WTC11 (cell line): ENCODE results near the gene CYP2F1. TPM values are rescaled to one million over a fixed set of nuclear protein-coding genes. Genes with fewer than 3 reads are reported as not detected.
"Not testable (repeated sequence)": the region's sequence is repeated elsewhere in the genome, so short reads cannot be mapped to it uniquely, and the experiment has no call there.

ENCODE experiments used
- ATAC-seq: fragments of 200-7000 bp; cut with Tn5 transposase; 2 replicates; pipeline ENCODE4 v1.10.0; 2021; ENCODE audit warnings: mild to moderate bottlenecking, moderate library complexity
- CTCF ChIA-PET: fragments of 300-600 bp; sonication (Branson Sonifier 250); formaldehyde crosslinking; loops from one replicate; lab custom pipeline; 2021; ENCODE audit warnings: antibody characterized with exemption; lab: Charles Lee
- POLR2A ChIA-PET: fragments of 350-600 bp; sonication (Branson Sonifier 250); formaldehyde crosslinking; loops from one replicate; lab custom pipeline; 2021; ENCODE audit warnings: antibody characterized with exemption; lab: Charles Lee
- DNase-seq: peaks from one replicate; pipeline ENCODE4 v3.0.0; 2021; ENCODE audit warnings: low spot score
- H3K27ac Mint-ChIP-seq: 2 replicates; pipeline ENCODE4 v1.8.0; 2021; ENCODE audit warnings: mixed read lengths
- H3K27me3 Mint-ChIP-seq: 2 replicates; pipeline ENCODE4 v1.8.0; 2021; ENCODE audit warnings: low read depth, mild to moderate bottlenecking, moderate library complexity, mixed read lengths
- H3K36me3 Mint-ChIP-seq: 2 replicates; pipeline ENCODE4 v1.8.0; 2021; ENCODE audit warnings: mixed read lengths
- H3K4me1 Mint-ChIP-seq: 2 replicates; pipeline ENCODE4 v1.8.0; 2022; ENCODE audit warnings: mixed read lengths
- H3K4me3 Mint-ChIP-seq: 2 replicates; pipeline ENCODE4 v1.8.0; 2021; ENCODE audit warnings: mild to moderate bottlenecking, moderate library complexity, mixed read lengths
- H3K9me3 Mint-ChIP-seq: 2 replicates; pipeline ENCODE4 v1.8.0; 2021; ENCODE audit warnings: mixed read lengths
- CREB1 ChIP-seq: sonication (generic); formaldehyde crosslinking; IDR thresholded peaks from 2 replicates; pipeline ENCODE4 v1.8.0; 2023; ENCODE audit warnings: mild to moderate bottlenecking, missing genetic modification reagents
- CREM ChIP-seq: sonication (generic); formaldehyde crosslinking; IDR thresholded peaks from 2 replicates; pipeline ENCODE4 v1.8.1; 2022; ENCODE audit warnings: mild to moderate bottlenecking, missing genetic modification reagents, moderate library complexity
- EMX1 ChIP-seq: fragments of 250-450 bp; sonication (Bioruptor Pico); IDR thresholded peaks from 2 replicates; pipeline ENCODE4 v1.8.0; 2021; ENCODE audit warnings: mild to moderate bottlenecking
- ESRRA ChIP-seq: sonication (generic); formaldehyde crosslinking; IDR thresholded peaks from 2 replicates; pipeline ENCODE4 v1.8.1; 2022; ENCODE audit warnings: mild to moderate bottlenecking, missing genetic modification reagents, borderline replicate concordance
- GABPB1 ChIP-seq: sonication (generic); formaldehyde crosslinking; IDR thresholded peaks from 2 replicates; pipeline ENCODE4 v1.8.1; 2023; ENCODE audit warnings: mild to moderate bottlenecking, missing genetic modification reagents
- JAZF1 ChIP-seq: fragments of 250-450 bp; sonication (Bioruptor Pico); IDR thresholded peaks from 2 replicates; pipeline ENCODE4 v1.9.0; 2021; ENCODE audit warnings: moderate library complexity, mild to moderate bottlenecking, inconsistent platforms
- KAT7 ChIP-seq: sonication (generic); formaldehyde crosslinking; IDR thresholded peaks from 2 replicates; pipeline ENCODE4 v1.8.1; 2023; ENCODE audit warnings: missing genetic modification reagents, mild to moderate bottlenecking, borderline replicate concordance
- NR1H2 ChIP-seq: sonication (generic); formaldehyde crosslinking; IDR thresholded peaks from 2 replicates; pipeline ENCODE4 v1.9.0; 2021; ENCODE audit warnings: mild to moderate bottlenecking, moderate library complexity, missing genetic modification reagents
- PRRX2 ChIP-seq: fragments of 250-450 bp; sonication (Bioruptor Pico); IDR thresholded peaks from 2 replicates; pipeline ENCODE4 v1.8.0; 2021; ENCODE audit warnings: mild to moderate bottlenecking
- RELA ChIP-seq: sonication (generic); formaldehyde crosslinking; IDR thresholded peaks from 2 replicates; pipeline ENCODE4 v1.8.1; 2022; ENCODE audit warnings: missing genetic modification reagents, mild to moderate bottlenecking, borderline replicate concordance
- SP1 ChIP-seq: sonication (generic); formaldehyde crosslinking; conservative IDR thresholded peaks from 2 replicates; pipeline ENCODE4 v1.8.1; 2022; ENCODE audit warnings: missing genetic modification reagents
- TCF7 ChIP-seq: sonication (generic); formaldehyde crosslinking; IDR thresholded peaks from 2 replicates; pipeline ENCODE4 v1.8.0; 2022; ENCODE audit warnings: mild to moderate bottlenecking, low read depth, missing genetic modification reagents, moderate library complexity
- ZNF138 ChIP-seq: sonication (generic); formaldehyde crosslinking; conservative IDR thresholded peaks from 2 replicates; pipeline ENCODE4 v1.8.1; 2022; ENCODE audit warnings: mild to moderate bottlenecking, moderate library complexity, missing genetic modification reagents
- ZNF232 ChIP-seq: sonication (generic); formaldehyde crosslinking; IDR thresholded peaks from 2 replicates; pipeline ENCODE4 v1.8.0; 2022; ENCODE audit warnings: mild to moderate bottlenecking, missing genetic modification reagents
- total RNA-seq: library from RNA; stranded (reverse); gene quantifications from 3 replicates; pipeline ENCODE4 v1.2.3, GENCODE V29; 2021
- TF ChIP-seq, protein P1 (sequence below): sonication (generic); formaldehyde crosslinking; IDR thresholded peaks from 2 replicates; pipeline ENCODE4 v1.8.1; 2023; ENCODE audit warnings: mild to moderate bottlenecking, missing genetic modification reagents
- TF ChIP-seq, protein P2 (sequence below): sonication (generic); formaldehyde crosslinking; IDR thresholded peaks from 2 replicates; pipeline ENCODE4 v1.8.0; 2022; ENCODE audit warnings: missing genetic modification reagents
- TF ChIP-seq, protein P3 (sequence below): sonication (generic); formaldehyde crosslinking; IDR thresholded peaks from 2 replicates; pipeline ENCODE4 v1.8.0; 2022; ENCODE audit warnings: mild to moderate bottlenecking, missing genetic modification reagents
- TF ChIP-seq, protein P4 (sequence below): sonication (generic); formaldehyde crosslinking; IDR thresholded peaks from 2 replicates; pipeline ENCODE4 v1.8.0; 2023; ENCODE audit warnings: mild to moderate bottlenecking, missing genetic modification reagents
- TF ChIP-seq, protein P5 (sequence below): sonication (generic); formaldehyde crosslinking; IDR thresholded peaks from 2 replicates; pipeline ENCODE4 v1.8.0; 2022; ENCODE audit warnings: mild to moderate bottlenecking, missing genetic modification reagents
- TF ChIP-seq, protein P6 (sequence below): sonication (generic); formaldehyde crosslinking; IDR thresholded peaks from 2 replicates; pipeline ENCODE4 v1.8.1; 2023; ENCODE audit warnings: mild to moderate bottlenecking, missing genetic modification reagents

CYP2F1 gene
- total RNA-seq, 1 experiment from 2014 or later, result 0.24 TPM

DNA sequence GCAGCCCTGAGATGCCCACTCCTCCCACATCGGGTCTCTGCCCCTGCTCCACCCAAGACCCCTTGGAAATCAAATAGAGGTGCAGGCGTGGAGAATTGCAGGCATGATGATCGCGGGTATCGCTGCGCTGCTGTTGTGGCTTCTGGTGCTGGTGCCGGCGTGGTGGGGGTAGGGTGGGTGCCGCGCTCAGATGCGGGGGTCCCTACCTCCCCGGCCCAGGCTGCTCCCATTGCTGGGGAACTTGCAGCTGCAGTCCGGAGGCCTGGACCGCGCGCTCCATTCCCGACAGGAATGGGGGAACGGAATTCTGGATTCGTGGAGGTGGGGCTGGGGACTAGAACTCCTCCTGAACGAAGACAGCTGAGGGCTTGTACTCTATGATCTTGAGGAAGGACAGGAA lies 20.4 kb downstream of the CYP2F1 start (continued):
- TF ChIP-seq, protein P1, sequence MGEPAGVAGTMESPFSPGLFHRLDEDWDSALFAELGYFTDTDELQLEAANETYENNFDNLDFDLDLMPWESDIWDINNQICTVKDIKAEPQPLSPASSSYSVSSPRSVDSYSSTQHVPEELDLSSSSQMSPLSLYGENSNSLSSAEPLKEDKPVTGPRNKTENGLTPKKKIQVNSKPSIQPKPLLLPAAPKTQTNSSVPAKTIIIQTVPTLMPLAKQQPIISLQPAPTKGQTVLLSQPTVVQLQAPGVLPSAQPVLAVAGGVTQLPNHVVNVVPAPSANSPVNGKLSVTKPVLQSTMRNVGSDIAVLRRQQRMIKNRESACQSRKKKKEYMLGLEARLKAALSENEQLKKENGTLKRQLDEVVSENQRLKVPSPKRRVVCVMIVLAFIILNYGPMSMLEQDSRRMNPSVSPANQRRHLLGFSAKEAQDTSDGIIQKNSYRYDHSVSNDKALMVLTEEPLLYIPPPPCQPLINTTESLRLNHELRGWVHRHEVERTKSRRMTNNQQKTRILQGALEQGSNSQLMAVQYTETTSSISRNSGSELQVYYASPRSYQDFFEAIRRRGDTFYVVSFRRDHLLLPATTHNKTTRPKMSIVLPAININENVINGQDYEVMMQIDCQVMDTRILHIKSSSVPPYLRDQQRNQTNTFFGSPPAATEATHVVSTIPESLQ, result no peak

DNA sequence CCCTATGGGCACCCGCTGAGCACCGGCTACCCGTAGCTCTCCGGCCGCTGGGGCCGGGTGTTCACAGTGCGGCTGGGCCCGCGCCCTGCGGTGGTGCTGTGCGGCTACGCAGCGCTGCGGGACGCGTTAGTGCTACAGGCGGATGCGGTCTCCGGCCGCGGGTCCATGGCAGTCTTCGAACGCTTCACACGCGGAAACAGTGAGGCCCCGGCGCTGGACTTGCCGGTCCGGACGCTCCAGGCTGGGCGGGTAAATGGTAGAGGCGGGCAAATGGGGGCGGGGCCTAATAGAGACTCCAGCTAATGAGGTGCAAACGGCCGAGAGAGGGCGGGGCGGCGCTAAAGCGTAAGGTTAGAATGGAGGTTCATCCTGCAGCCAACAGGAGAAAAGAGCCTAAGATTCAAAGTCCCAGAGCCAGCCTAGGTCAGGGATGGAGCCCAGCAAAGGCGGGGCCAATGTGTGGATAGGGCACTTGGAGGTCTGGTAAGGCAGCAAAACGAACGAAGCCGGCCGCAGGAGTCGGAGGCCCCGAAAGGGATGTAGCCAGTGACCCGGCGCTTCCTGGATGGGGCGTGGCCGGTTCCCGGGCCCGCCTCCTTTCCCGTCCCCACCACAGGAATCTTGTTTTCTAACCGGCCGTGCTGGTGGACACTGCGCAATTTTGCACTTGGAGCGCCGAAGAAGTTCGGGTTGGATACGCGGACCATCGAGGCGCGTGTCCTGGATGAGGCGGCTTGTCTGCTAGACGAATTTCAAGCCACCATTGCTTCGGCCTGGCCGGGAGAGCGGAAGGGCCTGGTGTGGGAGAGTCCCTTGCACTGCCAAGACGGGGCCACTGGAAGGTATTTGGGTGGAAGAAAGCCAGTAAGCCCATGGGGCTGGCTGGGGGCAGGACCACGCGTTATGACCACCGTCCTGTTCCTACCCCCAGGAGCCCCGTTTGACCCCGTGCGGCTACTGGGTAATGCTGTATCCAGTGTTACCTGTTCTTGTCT lies 21.5 kb downstream of the CYP2F1 start:
- POLR2A ChIA-PET, H3K9me3 Mint-ChIP-seq, H3K36me3 Mint-ChIP-seq: not testable (repeated sequence)
- DNase-seq, result peak; percentile 80
- CTCF ChIA-PET, result interaction anchor here (0.6 to 0.7 kb wide), 2 partner anchors 9 to 501 kb away, joined by 3 read pairs; no protein-coding TSS in a partner anchor
- Mint-ChIP-seq H3K4me1 (peaks cover 19% of the 10 kb centered on the region), H3K4me3 (peak overlapping the region; percentile 85), H3K27ac (peak overlapping the region; percentile 94), H3K27me3 (peaks cover 33% of the 10 kb centered on the region)
- 0 out of 2 replicates have a peak, but pooled peaks have one; percentile 31 for TF ChIP-seq SP1 (CRISPR knock-in tag)
- TF ChIP-seq, protein P2, sequence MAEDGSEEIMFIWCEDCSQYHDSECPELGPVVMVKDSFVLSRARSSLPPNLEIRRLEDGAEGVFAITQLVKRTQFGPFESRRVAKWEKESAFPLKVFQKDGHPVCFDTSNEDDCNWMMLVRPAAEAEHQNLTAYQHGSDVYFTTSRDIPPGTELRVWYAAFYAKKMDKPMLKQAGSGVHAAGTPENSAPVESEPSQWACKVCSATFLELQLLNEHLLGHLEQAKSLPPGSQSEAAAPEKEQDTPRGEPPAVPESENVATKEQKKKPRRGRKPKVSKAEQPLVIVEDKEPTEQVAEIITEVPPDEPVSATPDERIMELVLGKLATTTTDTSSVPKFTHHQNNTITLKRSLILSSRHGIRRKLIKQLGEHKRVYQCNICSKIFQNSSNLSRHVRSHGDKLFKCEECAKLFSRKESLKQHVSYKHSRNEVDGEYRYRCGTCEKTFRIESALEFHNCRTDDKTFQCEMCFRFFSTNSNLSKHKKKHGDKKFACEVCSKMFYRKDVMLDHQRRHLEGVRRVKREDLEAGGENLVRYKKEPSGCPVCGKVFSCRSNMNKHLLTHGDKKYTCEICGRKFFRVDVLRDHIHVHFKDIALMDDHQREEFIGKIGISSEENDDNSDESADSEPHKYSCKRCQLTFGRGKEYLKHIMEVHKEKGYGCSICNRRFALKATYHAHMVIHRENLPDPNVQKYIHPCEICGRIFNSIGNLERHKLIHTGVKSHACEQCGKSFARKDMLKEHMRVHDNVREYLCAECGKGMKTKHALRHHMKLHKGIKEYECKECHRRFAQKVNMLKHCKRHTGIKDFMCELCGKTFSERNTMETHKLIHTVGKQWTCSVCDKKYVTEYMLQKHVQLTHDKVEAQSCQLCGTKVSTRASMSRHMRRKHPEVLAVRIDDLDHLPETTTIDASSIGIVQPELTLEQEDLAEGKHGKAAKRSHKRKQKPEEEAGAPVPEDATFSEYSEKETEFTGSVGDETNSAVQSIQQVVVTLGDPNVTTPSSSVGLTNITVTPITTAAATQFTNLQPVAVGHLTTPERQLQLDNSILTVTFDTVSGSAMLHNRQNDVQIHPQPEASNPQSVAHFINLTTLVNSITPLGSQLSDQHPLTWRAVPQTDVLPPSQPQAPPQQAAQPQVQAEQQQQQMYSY (CRISPR knock-in tag), result peak; percentile 34
- TF ChIP-seq, protein P3, sequence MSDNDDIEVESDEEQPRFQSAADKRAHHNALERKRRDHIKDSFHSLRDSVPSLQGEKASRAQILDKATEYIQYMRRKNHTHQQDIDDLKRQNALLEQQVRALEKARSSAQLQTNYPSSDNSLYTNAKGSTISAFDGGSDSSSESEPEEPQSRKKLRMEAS (CRISPR knock-in tag), result 0 out of 2 replicates have a peak, but pooled peaks have one; percentile 13
- ATAC-seq, result peak; percentile 94

DNA sequence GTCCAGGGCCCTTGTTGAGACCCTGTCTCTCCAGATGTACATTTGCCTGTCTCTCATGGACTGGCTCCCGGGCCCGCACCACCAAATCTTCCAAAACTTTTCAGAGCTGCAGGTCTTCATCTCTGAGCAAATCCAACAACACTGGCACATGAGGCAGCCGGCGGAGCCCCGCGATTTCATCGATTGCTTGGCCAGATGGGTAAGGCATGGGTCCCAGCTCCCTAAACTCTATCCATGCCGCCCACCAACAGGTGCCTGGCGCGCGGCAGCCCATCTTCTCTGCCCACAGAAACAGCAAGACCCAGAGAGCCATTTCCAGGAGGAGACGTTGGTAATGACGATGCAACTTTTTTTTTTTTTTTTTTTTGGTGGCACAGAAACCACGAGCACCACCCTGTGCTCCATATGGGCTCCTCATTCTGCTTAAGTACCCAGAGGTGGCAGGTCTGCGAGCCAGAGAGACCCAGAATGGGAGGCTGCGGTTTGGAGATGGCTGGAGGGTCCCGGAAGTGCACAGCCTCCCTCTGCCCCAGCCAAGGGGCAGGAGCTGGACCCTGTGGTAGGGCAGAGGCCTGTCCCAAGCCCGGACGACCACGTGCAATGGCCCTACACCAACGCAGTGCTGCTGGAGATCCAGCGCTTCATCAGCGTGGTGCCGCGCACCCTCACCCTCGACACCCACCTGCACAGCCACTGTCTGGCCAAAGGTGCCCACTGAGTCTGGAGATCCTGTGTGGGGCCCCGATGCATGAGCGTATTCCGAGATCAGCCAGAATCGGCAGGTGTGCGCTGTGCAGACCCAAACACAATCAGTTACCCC lies 22.6 kb downstream of the CYP2F1 start:
- CTCF ChIA-PET, result no interaction called here
- TF ChIP-seq GABPB1 (CRISPR knock-in tag), result no peak
- TF ChIP-seq, protein P4, sequence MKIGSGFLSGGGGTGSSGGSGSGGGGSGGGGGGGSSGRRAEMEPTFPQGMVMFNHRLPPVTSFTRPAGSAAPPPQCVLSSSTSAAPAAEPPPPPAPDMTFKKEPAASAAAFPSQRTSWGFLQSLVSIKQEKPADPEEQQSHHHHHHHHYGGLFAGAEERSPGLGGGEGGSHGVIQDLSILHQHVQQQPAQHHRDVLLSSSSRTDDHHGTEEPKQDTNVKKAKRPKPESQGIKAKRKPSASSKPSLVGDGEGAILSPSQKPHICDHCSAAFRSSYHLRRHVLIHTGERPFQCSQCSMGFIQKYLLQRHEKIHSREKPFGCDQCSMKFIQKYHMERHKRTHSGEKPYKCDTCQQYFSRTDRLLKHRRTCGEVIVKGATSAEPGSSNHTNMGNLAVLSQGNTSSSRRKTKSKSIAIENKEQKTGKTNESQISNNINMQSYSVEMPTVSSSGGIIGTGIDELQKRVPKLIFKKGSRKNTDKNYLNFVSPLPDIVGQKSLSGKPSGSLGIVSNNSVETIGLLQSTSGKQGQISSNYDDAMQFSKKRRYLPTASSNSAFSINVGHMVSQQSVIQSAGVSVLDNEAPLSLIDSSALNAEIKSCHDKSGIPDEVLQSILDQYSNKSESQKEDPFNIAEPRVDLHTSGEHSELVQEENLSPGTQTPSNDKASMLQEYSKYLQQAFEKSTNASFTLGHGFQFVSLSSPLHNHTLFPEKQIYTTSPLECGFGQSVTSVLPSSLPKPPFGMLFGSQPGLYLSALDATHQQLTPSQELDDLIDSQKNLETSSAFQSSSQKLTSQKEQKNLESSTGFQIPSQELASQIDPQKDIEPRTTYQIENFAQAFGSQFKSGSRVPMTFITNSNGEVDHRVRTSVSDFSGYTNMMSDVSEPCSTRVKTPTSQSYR, result no peak
- TF ChIP-seq EMX1, result no peak
- no peak for TF ChIP-seq RELA (CRISPR knock-in tag)
- TF ChIP-seq CREB1, result no peak
- no peak for TF ChIP-seq ZNF138 (CRISPR knock-in tag)
- no peak for TF ChIP-seq NR1H2 (CRISPR knock-in tag)
- no peak for TF ChIP-seq PRRX2 (CRISPR knock-in tag)
- TF ChIP-seq CREM, result no peak
- no peak for TF ChIP-seq TCF7
- TF ChIP-seq ZNF232, result no peak
- no peak for TF ChIP-seq ESRRA (CRISPR knock-in tag)
- TF ChIP-seq, protein P5, sequence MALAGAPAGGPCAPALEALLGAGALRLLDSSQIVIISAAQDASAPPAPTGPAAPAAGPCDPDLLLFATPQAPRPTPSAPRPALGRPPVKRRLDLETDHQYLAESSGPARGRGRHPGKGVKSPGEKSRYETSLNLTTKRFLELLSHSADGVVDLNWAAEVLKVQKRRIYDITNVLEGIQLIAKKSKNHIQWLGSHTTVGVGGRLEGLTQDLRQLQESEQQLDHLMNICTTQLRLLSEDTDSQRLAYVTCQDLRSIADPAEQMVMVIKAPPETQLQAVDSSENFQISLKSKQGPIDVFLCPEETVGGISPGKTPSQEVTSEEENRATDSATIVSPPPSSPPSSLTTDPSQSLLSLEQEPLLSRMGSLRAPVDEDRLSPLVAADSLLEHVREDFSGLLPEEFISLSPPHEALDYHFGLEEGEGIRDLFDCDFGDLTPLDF, result no peak
- TF ChIP-seq JAZF1, result no peak
- TF ChIP-seq, protein P6, sequence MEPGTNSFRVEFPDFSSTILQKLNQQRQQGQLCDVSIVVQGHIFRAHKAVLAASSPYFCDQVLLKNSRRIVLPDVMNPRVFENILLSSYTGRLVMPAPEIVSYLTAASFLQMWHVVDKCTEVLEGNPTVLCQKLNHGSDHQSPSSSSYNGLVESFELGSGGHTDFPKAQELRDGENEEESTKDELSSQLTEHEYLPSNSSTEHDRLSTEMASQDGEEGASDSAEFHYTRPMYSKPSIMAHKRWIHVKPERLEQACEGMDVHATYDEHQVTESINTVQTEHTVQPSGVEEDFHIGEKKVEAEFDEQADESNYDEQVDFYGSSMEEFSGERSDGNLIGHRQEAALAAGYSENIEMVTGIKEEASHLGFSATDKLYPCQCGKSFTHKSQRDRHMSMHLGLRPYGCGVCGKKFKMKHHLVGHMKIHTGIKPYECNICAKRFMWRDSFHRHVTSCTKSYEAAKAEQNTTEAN (CRISPR knock-in tag), result no peak
- TF ChIP-seq KAT7 (CRISPR knock-in tag), result no peak
- TF ChIP-seq, all 79 proteins: peak for 0
- H3K27me3 Mint-ChIP-seq, result peaks cover 27% of the 10 kb centered on the region
- H3K4me3 Mint-ChIP-seq, result peak overlapping the region; percentile 85
- peaks cover 7% of the 10 kb centered on the region for H3K9me3 Mint-ChIP-seq
- peaks cover 15% of the 10 kb centered on the region for H3K4me1 Mint-ChIP-seq
- POLR2A ChIA-PET, result no interaction called here
- ATAC-seq (no peak), DNase-seq (no peak)
- no peak overlapping the region for H3K27ac Mint-ChIP-seq
- H3K36me3 Mint-ChIP-seq, result peaks cover 2% of the 10 kb centered on the region
